Measurements from ENCODE around the gene TFPI. TPM values are rescaled to one million over a fixed set of nuclear protein-coding genes. Genes with fewer than 3 reads are reported as not detected.
"Not testable (repeated sequence)": the region's sequence is repeated elsewhere in the genome, so short reads cannot be mapped to it uniquely, and the experiment has no call there.

TFPI gene
- total RNA-seq, 6 experiments from 2014 or later, result 145 to 223 (median 189) TPM

- DNase-seq, result no peak
- Histone ChIP-seq H3K36me3 (no peaks in the 10 kb centered on the region), H3K9me3 (no peaks in the 10 kb centered on the region), H3K27ac (no peak overlapping the region), H3K4me1 (no peaks in the 10 kb centered on the region), H3K27me3 (no peaks in the 10 kb centered on the region), H3K4me3 (no peak overlapping the region)
- no peak for ATAC-seq
- TF ChIP-seq CTCF (IDR thresholded peaks at IDR 0.05) (no peak), POLR2A (IDR thresholded peaks at IDR 0.05) (no peak)
- intact Hi-C loops (cut with DNase I), result no loop called here
- 79% methylated on average over 9 of the region's 9 CpGs for WGBS (ENCODE audit: insufficient coverage, low coverage, low lambda C conversion rate, missing lambda C conversion rate)
These were observed 42.6 kb downstream of the TFPI start for GRCh38 chr2:187511356-187512315.

GRCh38 chr2:187510419-187511355 lies 43.5 kb downstream of the TFPI start:
- H3K9me3 ChIP-seq; DNase-seq; H3K4me1 ChIP-seq; H3K4me3 ChIP-seq; H3K27me3 ChIP-seq; intact Hi-C loops (cut with DNase I); ATAC-seq; H3K27ac ChIP-seq; H3K36me3 ChIP-seq: not testable (repeated sequence)
- WGBS (ENCODE audit: insufficient coverage, low coverage, low lambda C conversion rate, missing lambda C conversion rate), result 83% methylated on average over 12 of the region's 18 CpGs

- ATAC-seq (peak; percentile 18 to 42 (median 32)), DNase-seq (no peak)
- Histone ChIP-seq H3K4me1 (no peaks in the 10 kb centered on the region), H3K27me3 (no peaks in the 10 kb centered on the region), H3K4me3 (no peak overlapping the region), H3K9me3 (no peaks in the 10 kb centered on the region), H3K36me3 (no peaks in the 10 kb centered on the region), H3K27ac (no peak overlapping the region)
- TF ChIP-seq CTCF (IDR thresholded peaks at IDR 0.05) (no peak), POLR2A (IDR thresholded peaks at IDR 0.05) (no peak)
- 43% methylated on average over 4 of the region's 4 CpGs for WGBS (ENCODE audit: insufficient coverage, low coverage, low lambda C conversion rate, missing lambda C conversion rate)
- intact Hi-C loops (cut with DNase I), result no loop called here
These were observed 44.4 kb downstream of the TFPI start for GRCh38 chr2:187509667-187510417.

GRCh38 chr2:187506416-187506815 lies 47.8 kb downstream of the TFPI start:
- no peak for DNase-seq
- no peak for ATAC-seq
- H3K4me1 ChIP-seq, result peaks cover 0 to 8% (median 0%) of the 10 kb centered on the region in 4 donors
- 71% methylated on average over 3 of the region's 3 CpGs for WGBS (ENCODE audit: insufficient coverage, low coverage, low lambda C conversion rate, missing lambda C conversion rate)
- no peaks in the 10 kb centered on the region for H3K9me3 ChIP-seq
- H3K27ac ChIP-seq, result no peak overlapping the region
- H3K36me3 ChIP-seq, result no peaks in the 10 kb centered on the region
- H3K27me3 ChIP-seq, result no peaks in the 10 kb centered on the region
- no peak for TF ChIP-seq POLR2A (IDR thresholded peaks at IDR 0.05)
- intact Hi-C loops (cut with DNase I), result no loop called here
- H3K4me3 ChIP-seq, result no peak overlapping the region

GRCh38 chr2:187505065-187505672 lies 49.1 kb downstream of the TFPI start:
- WGBS (ENCODE audit: insufficient coverage, low coverage, low lambda C conversion rate, missing lambda C conversion rate), result 68% methylated on average over 3 of the region's 3 CpGs
- no peaks in the 10 kb centered on the region for H3K36me3 ChIP-seq
- DNase-seq, result no peak
- no peak overlapping the region for H3K27ac ChIP-seq
- no peak for TF ChIP-seq POLR2A (IDR thresholded peaks at IDR 0.05)
- no peak for TF ChIP-seq CTCF (IDR thresholded peaks at IDR 0.05)
- H3K4me3 ChIP-seq, result no peak overlapping the region
- peaks cover 0 to 8% (median 2%) of the 10 kb centered on the region in 4 donors for H3K4me1 ChIP-seq
- intact Hi-C loops (cut with DNase I), result no loop called here
- no peaks in the 10 kb centered on the region for H3K27me3 ChIP-seq
- peak; percentile 37 to 62 (median 54) for ATAC-seq
- no peaks in the 10 kb centered on the region for H3K9me3 ChIP-seq
